Endodermal cell (in vitro differentiated cells): ENCODE data around the gene PCP2. TPM values are rescaled to one million over a fixed set of nuclear protein-coding genes. Genes with fewer than 3 reads are reported as not detected.

Experiments used
- DNase-seq: peaks from one replicate; pipeline ENCODE4 v3.0.0-alpha.2; 2017
- H3K27ac ChIP-seq: 2 replicates; pipeline ENCODE4 v1.5.1; 2013; ENCODE audit warnings: mild to moderate bottlenecking, low read depth, low read length, moderate library complexity
- H3K27me3 ChIP-seq: 2 replicates; pipeline ENCODE4 v1.6.1; 2013; ENCODE audit warnings: mild to moderate bottlenecking, low read length, moderate library complexity; ENCODE audit not compliant: insufficient read depth, control insufficient read depth, poor library complexity, severe bottlenecking
- H3K36me3 ChIP-seq: 2 replicates; pipeline ENCODE4 v1.7.0; 2013; ENCODE audit warnings: mild to moderate bottlenecking, low read length, moderate library complexity; ENCODE audit not compliant: control insufficient read depth, insufficient read depth
- H3K4me1 ChIP-seq: one replicate; pipeline ENCODE4 v1.7.0; 2013; ENCODE audit warnings: low read length; ENCODE audit not compliant: control insufficient read depth, insufficient read depth
- H3K4me3 ChIP-seq: 2 replicates; pipeline ENCODE4 v1.5.1; 2013; ENCODE audit warnings: mild to moderate bottlenecking, low read length, moderate library complexity
- H3K9ac ChIP-seq: 2 replicates; pipeline ENCODE4 v1.6.1; 2013; ENCODE audit warnings: mild to moderate bottlenecking, low read length, moderate library complexity; ENCODE audit not compliant: poor library complexity, severe bottlenecking; ENCODE audit errors: extremely low read depth
- H3K9me3 ChIP-seq: 2 replicates; pipeline ENCODE4 v1.6.1; 2013; ENCODE audit warnings: mild to moderate bottlenecking, low read length, moderate library complexity; ENCODE audit not compliant: control insufficient read depth
- H3K27ac Mint-ChIP-seq: 2 replicates; pipeline ENCODE4 v1.8.0; 2020; ENCODE audit warnings: mixed read lengths
- H3K27me3 Mint-ChIP-seq: 2 replicates; pipeline ENCODE4 v1.8.0; 2021; ENCODE audit warnings: mild to moderate bottlenecking, mixed read lengths; ENCODE audit not compliant: insufficient read depth
- H3K36me3 Mint-ChIP-seq: 2 replicates; pipeline ENCODE4 v1.8.0; 2020; ENCODE audit warnings: low read depth, mixed read lengths
- H3K4me1 Mint-ChIP-seq: 2 replicates; pipeline ENCODE4 v1.8.0; 2020; ENCODE audit warnings: mixed read lengths
- H3K4me3 Mint-ChIP-seq: 2 replicates; pipeline ENCODE4 v1.8.0; 2020; ENCODE audit warnings: mild to moderate bottlenecking, moderate library complexity, mixed read lengths
- H3K9me3 Mint-ChIP-seq: 2 replicates; pipeline ENCODE4 v1.8.0; 2020; ENCODE audit warnings: mild to moderate bottlenecking, mixed read lengths
- CTCF ChIP-seq: fragments of 200-600 bp; sonication (generic); conservative IDR thresholded peaks from 2 replicates; pipeline ENCODE4 v1.5.0; 2021; ENCODE audit warnings: antibody characterized with exemption, mild to moderate bottlenecking
- WGBS, 2 experiments: methylation state at CpG; one replicate each; pipeline versions ENCODE4 v1.1.5 to v1.1.7; 2013; ENCODE audit warnings: missing lambda C conversion rate in 2 of 2, mixed read lengths in 1 of 2; ENCODE audit not compliant: insufficient coverage in 1 of 2, insufficient read length in 1 of 2; 5-methylcytosine and 5-hydroxymethylcytosine counted together
- total RNA-seq, 2 donors: library from RNA; stranded (reverse); fragmentation: NEBNext Ultra II Directional in 1 of 2; extraction: Animal tissue kit (Norgen Biotek cat#: 25700) in 1 of 2; gene quantifications; 2 replicates in 1 of 2; 3 replicates in 1 of 2; pipeline ENCODE4 v1.2.1, GENCODE V29; 2021

PCP2 gene
- total RNA-seq, 2 donors from 2014 or later: 0.55 TPM; not detected in 1

- Histone ChIP-seq H3K9ac (no peak overlapping the region), H3K27me3 (peaks cover 23% of the 10 kb centered on the region), H3K4me1 (no peaks in the 10 kb centered on the region), H3K27ac (no peak overlapping the region), H3K9me3 (no peaks in the 10 kb centered on the region), H3K4me3 (no peak overlapping the region), H3K36me3 (no peaks in the 10 kb centered on the region)
- H3K4me1 Mint-ChIP-seq: peaks cover 17% of the 10 kb centered on the region
- peaks cover 30% of the 10 kb centered on the region for H3K27me3 Mint-ChIP-seq
- no peak overlapping the region for H3K4me3 Mint-ChIP-seq
- WGBS, 2 experiments: 92 to 100% methylated on average over 16 to 40 of the region's 40 CpGs
- no peaks in the 10 kb centered on the region for H3K9me3 Mint-ChIP-seq
- H3K27ac Mint-ChIP-seq: no peak overlapping the region
- no peak for DNase-seq
- H3K36me3 Mint-ChIP-seq: peaks cover 2% of the 10 kb centered on the region
- no peak for TF ChIP-seq CTCF
These were observed 947 bp downstream of the PCP2 start for GRCh38 chr19:7632340-7633203.

GRCh38 chr19:7631577-7631976 is 1.9 kb downstream of the PCP2 start:
- Histone ChIP-seq H3K27ac (no peak overlapping the region), H3K4me3 (no peak overlapping the region), H3K9ac (no peak overlapping the region), H3K27me3 (peaks cover 23% of the 10 kb centered on the region), H3K36me3 (peaks cover 5% of the 10 kb centered on the region), H3K9me3 (no peaks in the 10 kb centered on the region), H3K4me1 (no peaks in the 10 kb centered on the region)
- Mint-ChIP-seq H3K4me3 (no peak overlapping the region), H3K36me3 (peaks cover 9% of the 10 kb centered on the region), H3K9me3 (no peaks in the 10 kb centered on the region), H3K27ac (no peak overlapping the region), H3K4me1 (peaks cover 17% of the 10 kb centered on the region), H3K27me3 (peaks cover 27% of the 10 kb centered on the region)
- no peak for DNase-seq
- 92 to 100% methylated on average over 2 to 12 of the region's 12 CpGs for WGBS, 2 experiments
- TF ChIP-seq CTCF: no peak

DNA sequence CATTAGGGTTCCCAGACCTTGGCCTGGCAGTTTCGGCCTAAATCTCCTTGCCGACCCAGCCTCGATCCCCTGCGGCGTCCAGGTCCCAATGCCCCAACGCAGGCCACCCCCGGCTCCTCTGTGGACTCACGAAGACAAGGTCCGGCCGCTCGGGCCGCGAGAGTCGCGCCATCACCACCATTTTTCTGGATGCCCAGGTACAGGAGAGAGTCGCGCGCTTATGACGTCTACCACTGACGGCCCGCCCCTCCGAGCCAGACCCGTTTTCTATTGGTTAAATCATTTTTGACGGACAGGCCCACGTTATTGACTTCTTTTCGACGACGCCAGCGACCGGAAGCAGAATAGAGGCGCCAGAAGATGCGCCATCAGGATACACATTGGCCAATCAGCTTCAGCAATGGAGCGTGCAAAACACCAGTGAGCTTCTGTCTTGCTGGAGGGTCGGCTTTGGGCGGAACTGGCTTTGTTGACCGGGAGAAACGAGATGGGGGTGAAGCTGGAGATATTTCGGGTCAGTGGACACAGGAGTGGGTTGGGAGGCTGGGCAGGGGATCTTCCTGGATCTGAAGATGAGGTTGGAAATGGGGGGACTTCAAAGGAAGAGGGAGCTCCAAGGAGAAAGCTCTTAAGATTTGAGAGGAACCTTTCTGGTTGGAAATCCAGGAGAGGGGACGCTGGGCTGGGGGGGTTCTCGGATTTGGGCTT is 4.0 kb downstream of the PCP2 start, which contains the start of the genes PET100 and XAB2:
PET100 (plus strand) TSS at position 447 of the 708 bp plus-strand sequence; CDS start at position 488, 41 bp downstream.
XAB2 (minus strand) TSS at position 199 of the 708 bp plus-strand sequence; CDS start at position 181, 18 bp downstream.
- H3K27me3 ChIP-seq: peaks cover 2% of the 10 kb centered on the region
- peaks cover 17% of the 10 kb centered on the region for H3K4me1 Mint-ChIP-seq
- H3K9me3 ChIP-seq: no peaks in the 10 kb centered on the region
- peak within 1 kb of the TSS; percentile 96 for H3K4me3 ChIP-seq
- peaks cover 12% of the 10 kb centered on the region for H3K36me3 Mint-ChIP-seq
- peak within 1 kb of the TSS; percentile 100 for H3K27ac Mint-ChIP-seq
- H3K27me3 Mint-ChIP-seq: peaks cover 6% of the 10 kb centered on the region
- 0% methylated on average over 38 to 40 of the region's 40 CpGs for WGBS, 2 experiments
- H3K27ac ChIP-seq: peak within 1 kb of the TSS; percentile 83
- peak within 1 kb of the TSS; percentile 94 for H3K4me3 Mint-ChIP-seq
- no peaks in the 10 kb centered on the region for H3K9me3 Mint-ChIP-seq
- H3K9ac ChIP-seq: peak within 1 kb of the TSS; percentile 99
- peak; percentile 98 for DNase-seq
- no peak for TF ChIP-seq CTCF
- no peaks in the 10 kb centered on the region for H3K4me1 ChIP-seq
- H3K36me3 ChIP-seq: peaks cover 19% of the 10 kb centered on the region
